Measurements from ENCODE around the gene CD46.

CD46 gene

GRCh38 chr1:207828046-207828445, 76.2 kb downstream of the CD46 start:
- DNase-seq (ENCODE audit: low read depth in 2 of 2) = no peak

- peak in 1 of 2 donors; percentile 38 for DNase-seq (ENCODE audit: low read depth in 2 of 2)
Observed at GRCh38 chr1:207828485-207829158, 76.8 kb downstream of the CD46 start.

GRCh38 chr1:207829576-207829975, 77.7 kb downstream of the CD46 start:
- DNase-seq (ENCODE audit: low read depth in 2 of 2) = no peak

GRCh38 chr1:207830788-207831187, 78.9 kb downstream of the CD46 start:
- no peak for DNase-seq (ENCODE audit: low read depth in 2 of 2)

GRCh38 chr1:207831517-207832327, 79.9 kb downstream of the CD46 start:
- DNase-seq (ENCODE audit: low read depth in 2 of 2) = peak in 1 of 2 donors; percentile 36

- no peak for DNase-seq (ENCODE audit: low read depth in 2 of 2)
Observed at GRCh38 chr1:207832796-207833195, 80.9 kb downstream of the CD46 start.

GRCh38 chr1:207833381-207833780, 81.5 kb downstream of the CD46 start:
- no peak for DNase-seq (ENCODE audit: low read depth in 2 of 2)

GRCh38 chr1:207833956-207834660, 82.3 kb downstream of the CD46 start:
- no peak for DNase-seq (ENCODE audit: low read depth in 2 of 2)

GRCh38 chr1:207835958-207836357, 84.1 kb downstream of the CD46 start:
- DNase-seq (ENCODE audit: low read depth in 2 of 2) = no peak

- no peak for DNase-seq (ENCODE audit: low read depth in 2 of 2)
Observed at GRCh38 chr1:207836591-207837347, 84.9 kb downstream of the CD46 start.

- DNase-seq (ENCODE audit: low read depth in 2 of 2) = no peak
Observed at GRCh38 chr1:207837673-207838072, 85.8 kb downstream of the CD46 start.

- DNase-seq (ENCODE audit: low read depth in 2 of 2) = no peak
Observed at GRCh38 chr1:207838156-207839082, 86.6 kb downstream of the CD46 start.

- no peak for DNase-seq (ENCODE audit: low read depth in 2 of 2)
Observed at GRCh38 chr1:207839083-207839413, 87.2 kb downstream of the CD46 start.

GRCh38 chr1:207840380-207840779, 88.5 kb downstream of the CD46 start:
- DNase-seq (ENCODE audit: low read depth in 2 of 2) = no peak

GRCh38 chr1:207841293-207841692, 89.4 kb downstream of the CD46 start:
- no peak for DNase-seq (ENCODE audit: low read depth in 2 of 2)

- no peak for DNase-seq (ENCODE audit: low read depth in 2 of 2)
Observed at GRCh38 chr1:207841901-207842300, 90.0 kb downstream of the CD46 start.

GRCh38 chr1:207842506-207842905, 90.7 kb downstream of the CD46 start:
- DNase-seq (ENCODE audit: low read depth in 2 of 2) = no peak

- no peak for DNase-seq (ENCODE audit: low read depth in 2 of 2)
Observed at GRCh38 chr1:207844371-207844770, 92.5 kb downstream of the CD46 start.

Measured in stimulated activated CD8-positive, alpha-beta memory T cell treated with anti-CD3 and anti-CD28 coated beads, Interleukin-15, amount 100 ng/mL, for 48 hours (primary cell).